Fibroblast of upper back skin (primary cell): Measurements from ENCODE around the gene HAUS5.
"Not testable (repeated sequence)": the region's sequence is repeated elsewhere in the genome, so short reads cannot be mapped to it uniquely, and the experiment has no call there.

Experiments
- DNase-seq: peaks from one replicate; pipeline ENCODE4 v3.0.0-alpha.2; 2013

Gene HAUS5, protein sequence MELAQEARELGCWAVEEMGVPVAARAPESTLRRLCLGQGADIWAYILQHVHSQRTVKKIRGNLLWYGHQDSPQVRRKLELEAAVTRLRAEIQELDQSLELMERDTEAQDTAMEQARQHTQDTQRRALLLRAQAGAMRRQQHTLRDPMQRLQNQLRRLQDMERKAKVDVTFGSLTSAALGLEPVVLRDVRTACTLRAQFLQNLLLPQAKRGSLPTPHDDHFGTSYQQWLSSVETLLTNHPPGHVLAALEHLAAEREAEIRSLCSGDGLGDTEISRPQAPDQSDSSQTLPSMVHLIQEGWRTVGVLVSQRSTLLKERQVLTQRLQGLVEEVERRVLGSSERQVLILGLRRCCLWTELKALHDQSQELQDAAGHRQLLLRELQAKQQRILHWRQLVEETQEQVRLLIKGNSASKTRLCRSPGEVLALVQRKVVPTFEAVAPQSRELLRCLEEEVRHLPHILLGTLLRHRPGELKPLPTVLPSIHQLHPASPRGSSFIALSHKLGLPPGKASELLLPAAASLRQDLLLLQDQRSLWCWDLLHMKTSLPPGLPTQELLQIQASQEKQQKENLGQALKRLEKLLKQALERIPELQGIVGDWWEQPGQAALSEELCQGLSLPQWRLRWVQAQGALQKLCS

GRCh38 chr19:35612559-35613321 is at the start of gene HAUS5:
Gene HAUS5, plus strand, starts transcription at chr19:35612735. Its CDS starts 60 bp downstream, at chr19:35612795.
- DNase-seq = peak; percentile 89

DNA sequence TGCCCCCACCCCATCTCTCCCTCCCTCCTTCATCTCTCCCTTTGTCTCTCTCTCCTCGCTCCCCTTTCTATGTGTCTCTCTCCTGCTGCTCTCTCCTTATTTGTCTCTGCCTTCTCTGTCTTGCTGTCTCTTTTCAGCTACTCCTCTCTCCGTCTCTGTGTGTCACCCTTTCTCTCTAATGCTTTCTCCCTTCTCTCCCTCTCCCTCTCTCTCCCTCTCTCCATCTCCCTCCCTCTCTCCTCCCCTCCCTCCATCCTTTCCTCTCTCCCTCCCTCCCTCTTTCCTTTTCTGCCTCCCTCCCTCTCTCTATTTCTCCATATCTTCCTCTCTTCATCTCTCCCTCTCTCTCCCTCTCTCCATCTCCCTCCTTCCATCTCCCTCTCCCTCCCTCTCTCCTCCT is 49.8 kb upstream of the HAUS5 start:
- no peak for DNase-seq

- DNase-seq = no peak
Observed at GRCh38 chr19:35563207-35563829, 49.2 kb upstream of the HAUS5 start, which contains the start of gene ATP4A. Gene ATP4A, minus strand, starts transcription at chr19:35563658. Its CDS starts 29 bp downstream, at chr19:35563629.

DNA sequence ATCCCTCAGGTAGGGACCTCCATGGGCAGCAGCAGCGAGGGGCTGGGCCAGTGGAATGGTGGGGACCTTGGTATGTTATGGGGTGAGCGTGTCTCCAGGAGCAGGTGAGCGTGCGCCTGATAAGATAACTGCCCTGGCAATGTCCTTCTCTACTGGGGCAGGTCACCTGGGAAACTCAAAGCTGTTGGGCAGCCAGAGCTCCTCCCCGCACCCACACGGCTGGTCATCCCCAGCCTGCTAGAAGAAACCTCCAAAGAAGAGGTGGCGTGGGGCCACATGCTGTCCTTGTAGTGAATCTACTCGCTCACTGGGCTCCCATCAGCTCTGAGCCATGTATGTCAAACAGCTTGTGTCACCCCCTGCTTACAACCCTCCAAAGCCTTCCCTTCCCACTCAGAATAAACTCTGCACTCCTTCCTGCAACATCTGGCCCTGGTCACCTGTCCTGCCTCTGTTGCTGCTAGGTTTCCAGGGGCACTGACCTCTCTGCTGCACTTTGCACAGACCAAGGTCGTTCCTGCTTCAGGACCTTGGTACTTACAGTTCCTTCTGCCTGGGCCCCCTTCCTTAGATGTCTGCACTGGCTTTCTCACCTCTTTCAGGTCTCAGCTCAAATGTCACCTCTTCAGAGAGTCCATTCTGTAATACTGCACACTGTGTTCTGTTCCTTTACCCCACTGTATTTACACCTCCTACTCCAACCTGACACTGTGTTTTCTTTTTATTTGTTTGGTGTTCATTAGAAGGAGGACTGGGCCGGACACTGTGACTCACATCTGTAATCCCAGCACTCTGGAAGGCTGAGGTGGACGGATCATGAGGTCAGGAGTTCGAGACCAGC is 47.3 kb upstream of the HAUS5 start:
- DNase-seq = no peak

GRCh38 chr19:35566738-35567137 is 45.8 kb upstream of the HAUS5 start:
- DNase-seq = no peak

DNA sequence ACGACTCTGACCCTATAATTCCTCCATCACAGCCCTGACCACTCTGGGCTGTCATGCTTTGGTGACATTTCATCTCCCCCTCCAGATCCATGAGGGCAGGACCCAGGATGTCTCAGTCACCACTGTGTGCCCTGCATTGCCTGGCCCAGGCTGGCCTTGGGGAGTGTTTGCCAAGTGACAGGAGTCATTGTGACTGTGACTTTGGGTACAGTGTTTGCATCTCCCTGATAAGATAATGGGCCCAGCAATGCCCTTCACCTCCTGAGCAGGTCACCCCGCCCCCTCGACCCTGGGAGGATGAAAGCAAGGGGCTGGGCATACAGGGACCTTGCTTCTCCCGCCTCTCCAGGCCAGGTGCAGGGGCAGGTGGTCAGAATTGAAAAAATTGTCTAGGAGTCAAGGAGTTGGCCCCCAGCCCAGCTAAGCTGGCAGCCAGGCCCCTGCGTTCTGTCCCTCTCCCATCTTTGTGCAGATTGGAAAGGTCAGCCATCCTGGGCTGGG is 43.2 kb upstream of the HAUS5 start:
- DNase-seq = no peak

DNA sequence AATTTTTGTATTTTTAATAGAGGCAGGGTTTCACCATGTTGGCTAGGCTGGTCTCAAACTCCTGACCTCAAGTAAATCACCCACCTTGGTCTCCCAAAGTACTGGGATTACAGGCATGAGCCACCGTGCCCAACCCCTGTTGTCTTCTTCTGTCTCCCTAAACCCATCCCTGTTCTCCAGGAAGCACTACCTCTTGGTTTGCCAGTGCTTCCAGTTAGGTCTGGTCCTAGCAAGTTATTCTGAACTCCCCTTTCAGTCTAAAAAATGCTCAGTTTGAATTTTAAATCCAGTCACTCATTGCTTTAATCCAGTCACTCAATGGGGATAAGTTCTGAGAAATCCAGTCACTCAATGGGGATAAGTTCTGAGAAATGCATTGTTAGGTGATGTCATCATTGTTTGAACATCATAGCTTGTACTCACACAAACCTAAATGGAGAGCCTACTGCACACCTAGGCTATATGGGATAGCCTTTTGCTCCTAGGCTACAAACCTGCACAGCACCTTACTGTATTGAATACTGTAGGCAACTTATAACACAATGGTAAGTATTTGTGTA is 41.0 kb upstream of the HAUS5 start:
- DNase-seq = no peak

DNA sequence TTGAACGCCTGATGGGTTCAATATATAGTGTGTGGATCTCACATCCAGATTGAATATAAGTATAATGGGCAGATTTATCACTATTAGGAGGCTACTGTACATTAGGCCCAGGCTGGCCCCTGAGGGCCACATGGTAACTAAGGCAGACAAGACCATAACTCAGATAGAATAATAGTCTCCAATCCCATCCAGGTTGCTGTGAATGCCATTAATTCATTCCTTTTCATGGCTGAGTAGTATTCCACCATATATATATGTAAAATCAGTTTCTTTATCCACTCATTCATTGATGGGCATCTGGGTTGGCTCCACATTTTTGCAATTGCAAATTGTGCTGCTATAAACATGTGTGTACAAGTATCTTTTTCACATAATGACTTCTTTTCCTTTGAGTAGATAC is 34.6 kb upstream of the HAUS5 start:
- DNase-seq = no peak

- no peak for DNase-seq
Observed at GRCh38 chr19:35578707-35579106, 33.8 kb upstream of the HAUS5 start.

DNA sequence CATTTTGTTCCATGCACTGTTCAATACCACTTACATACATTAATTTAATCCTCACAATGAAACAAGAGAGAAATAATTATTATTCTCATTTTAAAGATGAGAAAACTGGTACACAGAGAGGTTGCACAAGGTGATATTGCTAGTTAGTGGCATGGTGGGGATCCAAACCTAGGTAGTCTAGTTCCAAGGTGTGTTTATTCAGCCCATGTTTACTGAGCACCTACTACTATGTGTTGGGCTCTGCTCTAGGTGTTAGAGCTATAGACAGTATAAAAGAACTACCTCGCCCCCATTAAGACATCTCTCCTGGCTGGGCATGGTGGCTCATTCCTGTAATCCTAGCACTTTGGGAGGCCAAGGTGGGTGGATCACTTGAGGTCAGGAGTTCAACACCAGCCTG is 29.8 kb upstream of the HAUS5 start:
- no peak for DNase-seq

GRCh38 chr19:35585848-35586247 is 26.7 kb upstream of the HAUS5 start, which contains the start of gene PMIS2:
Gene PMIS2, plus strand, starts transcription at chr19:35586173. Its CDS starts 87 bp downstream, at chr19:35586260.
- no peak for DNase-seq

GRCh38 chr19:35587321-35587720 is 25.2 kb upstream of the HAUS5 start:
- no peak for DNase-seq

GRCh38 chr19:35590875-35591274 is 21.7 kb upstream of the HAUS5 start:
- DNase-seq = no peak

- DNase-seq = peak; percentile 11
Observed at GRCh38 chr19:35592226-35592625, 20.3 kb upstream of the HAUS5 start.

- DNase-seq = not testable (repeated sequence)
Observed at GRCh38 chr19:35595026-35595425, 17.5 kb upstream of the HAUS5 start.

DNA sequence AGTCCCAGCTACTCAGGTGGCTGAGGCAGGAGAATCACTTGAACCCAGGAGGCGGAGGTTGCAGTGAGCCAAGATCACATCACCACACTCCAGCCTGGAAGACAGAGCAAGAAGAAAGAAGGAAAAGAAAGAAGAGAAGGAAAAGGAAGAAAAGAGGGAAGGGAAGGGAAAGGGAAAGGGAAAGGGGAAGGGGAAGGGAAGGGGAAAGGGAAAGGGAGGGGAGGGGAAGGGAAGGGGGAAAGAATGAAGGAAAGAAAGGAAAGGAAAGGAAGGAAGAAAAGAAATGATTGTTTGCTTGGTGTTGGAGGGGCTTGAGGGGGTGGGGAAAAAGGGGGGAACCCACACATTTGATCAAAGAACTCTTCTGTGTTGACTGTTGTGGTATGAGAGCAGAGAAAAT is 16.6 kb upstream of the HAUS5 start:
- no peak for DNase-seq

GRCh38 chr19:35596366-35596999 is 16.1 kb upstream of the HAUS5 start:
- no peak for DNase-seq

DNA sequence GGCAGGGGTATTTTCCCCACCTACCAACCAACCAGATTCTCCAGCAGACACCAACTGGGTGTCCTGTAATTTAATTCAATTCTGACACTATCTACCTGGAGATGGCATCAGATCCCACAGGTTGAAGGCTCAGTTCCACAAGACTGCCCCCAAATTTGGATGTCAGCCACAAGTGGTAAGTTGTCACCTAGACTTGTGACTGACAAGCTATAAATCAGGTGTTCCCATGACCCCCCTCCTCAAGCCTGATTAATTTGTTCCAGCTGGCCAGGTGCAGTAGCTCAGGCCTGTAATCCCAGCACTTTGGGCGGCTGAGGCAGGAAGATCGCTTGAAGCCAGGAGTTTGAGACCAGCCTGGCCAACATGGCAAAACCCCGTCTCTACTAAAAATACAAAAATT is 10.6 kb upstream of the HAUS5 start:
- no peak for DNase-seq

- not testable (repeated sequence) for DNase-seq
Observed at GRCh38 chr19:35604436-35604835, 8.1 kb upstream of the HAUS5 start.

GRCh38 chr19:35607170-35607569 is 5.4 kb upstream of the HAUS5 start:
- not testable (repeated sequence) for DNase-seq

- DNase-seq = no peak
Observed at GRCh38 chr19:35607661-35608060, 4.9 kb upstream of the HAUS5 start.
